ENCODE results near the gene PPP2R5C. TPM values are rescaled to one million over a fixed set of nuclear protein-coding genes. Genes with fewer than 3 reads are reported as not detected.

The PPP2R5C gene
- total RNA-seq, 6 donors from 2014 or later = 105 to 208 (median 133) TPM

DNA sequence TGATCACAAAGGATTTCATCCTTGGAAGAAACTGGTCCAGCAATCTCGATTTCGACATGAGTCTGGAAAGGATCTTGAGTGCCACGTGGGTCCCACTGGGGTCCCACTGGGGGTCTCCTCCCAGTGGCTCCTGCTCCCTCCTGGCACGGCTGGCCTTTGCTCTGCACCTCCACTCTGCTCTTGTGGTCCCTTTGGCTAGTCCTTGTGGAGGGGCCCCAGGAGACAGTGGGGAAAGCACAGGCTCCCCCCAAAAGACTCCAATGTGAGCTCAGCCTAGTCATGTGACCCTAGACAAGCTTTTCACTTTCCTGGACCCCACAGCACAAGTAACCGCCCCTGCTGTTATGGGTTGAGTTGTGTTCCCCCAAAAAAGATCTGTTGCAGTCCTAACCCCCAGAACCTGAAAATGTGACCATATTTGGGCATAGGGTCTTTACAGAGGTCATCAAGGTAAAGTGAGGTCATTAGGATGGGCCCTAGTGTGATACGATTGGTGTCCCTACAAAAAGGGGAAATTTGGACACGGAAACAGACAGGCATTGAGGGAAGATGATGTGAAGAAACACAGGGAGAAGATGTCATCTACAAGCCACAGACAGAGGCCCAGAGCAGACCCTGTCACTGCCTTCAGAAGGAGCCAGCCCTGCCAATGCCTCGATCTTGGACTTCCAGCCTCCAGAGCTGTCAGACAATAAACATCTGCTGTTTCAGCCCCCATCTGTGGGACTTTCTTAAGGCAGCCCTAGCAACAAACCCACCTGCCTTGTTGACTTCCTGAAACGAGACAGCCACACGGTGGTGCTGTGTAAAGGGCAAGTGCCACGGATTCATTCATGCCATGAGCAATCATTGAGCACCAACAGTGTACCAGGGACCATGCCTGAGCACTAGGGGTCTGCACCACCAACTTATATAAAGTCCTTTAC lies 23.8 kb upstream of the PPP2R5C start:
- WGBS, 2 donors = 63 to 69% methylated on average over 11 of the region's 11 CpGs
- Histone ChIP-seq H3K4me1 (no peaks in the 10 kb centered on the region), H3K27ac (no peak overlapping the region), H3K27me3 (no peaks in the 10 kb centered on the region), H3K36me3 (no peaks in the 10 kb centered on the region), H3K9me3 (peaks cover 0 to 11% (median 10%) of the 10 kb centered on the region in 4 donors), H3K4me3 (no peak overlapping the region)
- TF ChIP-seq CTCF (IDR thresholded peaks at IDR 0.05) = no peak
- no peak for TF ChIP-seq POLR2A (IDR thresholded peaks at IDR 0.05)
- TF ChIP-seq EP300 (IDR thresholded peaks at IDR 0.05) = no peak
- TF ChIP-seq POLR2AphosphoS5 (IDR thresholded peaks at IDR 0.05) = no peak
- ATAC-seq (ENCODE audit: low FRiP score in 2 of 2) (no peak), DNase-seq (peak in 1 of 2 donors; percentile 55)

DNA sequence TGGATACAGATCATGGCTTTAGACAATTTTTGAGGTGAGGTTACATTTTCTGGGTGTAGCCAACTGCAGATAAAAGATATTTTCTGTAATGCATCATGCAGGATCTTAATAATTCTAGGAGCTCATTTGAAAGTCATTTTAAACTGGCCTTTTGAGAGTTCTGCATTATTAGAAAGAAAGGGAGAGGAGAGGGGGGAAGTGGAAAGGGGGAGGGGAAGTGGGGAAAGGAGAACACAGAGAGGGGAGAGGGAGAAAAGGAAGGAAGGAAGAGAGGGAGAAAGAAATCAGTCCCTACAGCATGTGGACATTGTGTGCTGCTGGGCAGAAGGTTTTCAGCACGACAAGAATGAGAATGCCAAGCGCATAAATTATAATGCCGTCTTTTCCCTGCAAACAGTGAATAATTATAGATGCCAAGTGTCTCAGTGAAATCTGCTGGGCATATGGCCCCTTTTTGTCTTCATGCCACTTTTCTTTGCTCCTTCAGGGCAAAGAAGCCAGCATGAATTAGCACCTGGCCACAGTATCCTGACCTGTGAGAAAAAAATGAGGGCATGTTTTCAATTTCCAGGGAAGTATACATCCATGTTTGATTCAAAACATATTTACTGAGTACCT lies 22.7 kb upstream of the PPP2R5C start:
- DNase-seq = peak in 1 of 2 donors; percentile 9
- 41 to 74% methylated on average over 3 of the region's 3 CpGs for WGBS, 2 donors
- no peak overlapping the region for H3K27ac ChIP-seq
- no peaks in the 10 kb centered on the region for H3K4me1 ChIP-seq
- ATAC-seq (ENCODE audit: low FRiP score in 2 of 2) = no peak
- no peaks in the 10 kb centered on the region for H3K27me3 ChIP-seq
- H3K9me3 ChIP-seq = peaks cover 0 to 11% (median 10%) of the 10 kb centered on the region in 4 donors
- TF ChIP-seq POLR2AphosphoS5 (IDR thresholded peaks at IDR 0.05) = no peak
- no peak for TF ChIP-seq POLR2A (IDR thresholded peaks at IDR 0.05)
- no peak for TF ChIP-seq CTCF (IDR thresholded peaks at IDR 0.05)
- no peak for TF ChIP-seq EP300 (IDR thresholded peaks at IDR 0.05)
- H3K36me3 ChIP-seq = no peaks in the 10 kb centered on the region
- H3K4me3 ChIP-seq = no peak overlapping the region

DNA sequence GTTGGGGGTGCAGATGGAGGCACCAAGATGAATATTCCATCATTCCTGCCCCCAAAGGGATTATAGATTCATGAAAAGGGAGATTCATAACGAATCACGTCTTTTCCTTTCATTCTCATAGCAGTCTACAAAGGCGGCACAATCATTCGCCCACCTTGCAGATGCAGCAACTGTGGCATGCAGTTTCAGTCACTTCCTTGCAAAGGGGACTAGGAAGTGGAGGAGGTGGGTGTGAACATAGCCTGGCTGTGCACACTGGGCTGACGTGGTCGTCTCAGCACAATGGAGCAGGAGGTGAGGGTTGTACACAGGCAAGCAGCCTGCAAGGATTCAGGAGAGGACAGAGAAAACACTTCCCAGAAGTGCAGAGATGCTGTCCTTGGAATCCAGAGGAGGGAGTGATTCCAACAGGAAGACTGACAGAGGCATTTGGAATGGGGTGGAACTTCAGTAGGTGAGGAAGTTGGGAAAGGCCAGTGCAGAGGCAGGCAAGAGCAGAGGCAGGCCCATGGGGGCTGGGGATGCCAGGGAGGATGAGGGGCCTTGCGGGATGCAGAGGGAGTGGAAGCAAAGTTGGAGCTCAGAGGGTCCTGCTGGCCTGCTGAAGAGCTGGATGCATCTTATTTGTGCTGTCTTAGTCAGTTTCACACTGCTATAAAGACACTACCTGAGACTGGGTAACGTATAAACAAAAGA lies 21.9 kb upstream of the PPP2R5C start:
- ATAC-seq (ENCODE audit: low FRiP score in 2 of 2) = no peak
- peak in 1 of 2 donors; percentile 20 for DNase-seq

GRCh38 chr14:101740981-101741380 lies 20.5 kb upstream of the PPP2R5C start:
- Histone ChIP-seq H3K27me3 (no peaks in the 10 kb centered on the region), H3K4me1 (no peaks in the 10 kb centered on the region), H3K9me3 (peaks cover 0 to 11% (median 10%) of the 10 kb centered on the region in 4 donors), H3K27ac (no peak overlapping the region), H3K36me3 (no peaks in the 10 kb centered on the region), H3K4me3 (no peak overlapping the region)
- ATAC-seq (ENCODE audit: low FRiP score in 2 of 2) (no peak), DNase-seq (peak in 1 of 2 donors; percentile 14)
- 95 to 100% methylated on average over 1 to 3 of the region's 3 CpGs for whole genome bisulfite sequencing, 2 donors
- TF ChIP-seq POLR2A (IDR thresholded peaks at IDR 0.05) = no peak
- no peak for TF ChIP-seq POLR2AphosphoS5 (IDR thresholded peaks at IDR 0.05)
- no peak for TF ChIP-seq CTCF (IDR thresholded peaks at IDR 0.05)
- no peak for TF ChIP-seq EP300 (IDR thresholded peaks at IDR 0.05)

More for the DNA sequence above, 21.9 kb upstream of the PPP2R5C start:
- WGBS, 2 donors = 70 to 76% methylated on average over 8 of the region's 8 CpGs
- H3K27me3 ChIP-seq = no peaks in the 10 kb centered on the region
- H3K4me3 ChIP-seq = no peak overlapping the region
- TF ChIP-seq CTCF (IDR thresholded peaks at IDR 0.05) = no peak
- TF ChIP-seq EP300 (IDR thresholded peaks at IDR 0.05) = no peak
- TF ChIP-seq POLR2A (IDR thresholded peaks at IDR 0.05) = no peak
- no peak for TF ChIP-seq POLR2AphosphoS5 (IDR thresholded peaks at IDR 0.05)
- no peak overlapping the region for H3K27ac ChIP-seq
- peaks cover 0 to 11% (median 10%) of the 10 kb centered on the region in 4 donors for H3K9me3 ChIP-seq
- no peaks in the 10 kb centered on the region for H3K4me1 ChIP-seq
- no peaks in the 10 kb centered on the region for H3K36me3 ChIP-seq

Measured in upper lobe of left lung (tissue), 6 donors.